ENCODE results near the gene ARHGEF1.
"Not testable (repeated sequence)": the region's sequence is repeated elsewhere in the genome, so short reads cannot be mapped to it uniquely, and the experiment has no call there.

Gene ARHGEF1

GRCh38 chr19:41910992-41911888, 28.3 kb downstream of the ARHGEF1 start:
- TF ChIP-seq ZNF274 (IDR thresholded peaks at IDR 0.05; ENCODE audit: low read depth, low read length) = no peak

DNA sequence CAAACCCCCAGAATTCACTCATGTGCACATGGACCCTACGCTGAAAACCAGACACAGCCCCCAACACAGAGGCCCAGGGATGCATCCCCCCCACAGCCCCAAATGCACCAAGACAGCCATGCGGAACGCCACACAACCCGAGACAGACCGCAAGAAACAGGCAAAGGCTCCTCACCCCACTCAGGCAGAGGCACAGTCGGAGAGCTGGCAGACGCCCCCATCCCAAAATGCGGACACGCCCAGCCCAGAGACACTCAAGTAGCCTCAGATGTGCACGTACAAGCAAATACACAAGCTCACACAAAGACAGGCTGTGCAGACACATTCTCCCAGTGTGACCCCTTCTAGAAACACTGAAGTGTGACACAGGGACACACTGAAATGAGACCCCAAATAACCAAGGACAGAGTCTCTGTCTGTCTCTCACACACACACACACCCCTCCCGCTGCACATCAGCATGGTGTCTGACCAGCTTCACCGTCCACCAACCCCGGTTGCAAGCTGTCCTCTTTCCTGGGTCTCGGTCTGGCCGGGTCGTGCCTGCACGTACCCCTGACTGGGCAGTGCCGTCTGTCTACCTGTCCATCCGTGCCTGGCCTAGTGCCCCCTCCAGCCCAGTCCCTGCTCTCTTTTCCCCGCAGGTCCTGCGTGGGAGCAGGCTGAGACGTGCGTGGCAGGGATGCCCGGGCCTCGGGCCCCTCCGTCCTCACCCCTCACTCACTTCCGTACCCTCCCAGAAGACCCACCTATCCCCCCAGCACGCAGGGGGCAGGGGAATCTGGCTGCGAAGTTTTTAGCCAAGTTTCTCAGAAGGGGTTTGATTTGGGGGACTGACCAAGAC, 29.1 kb downstream of the ARHGEF1 start:
- no peak overlapping the region for H3K4me3 ChIP-seq (ENCODE audit: low read length)

More at GRCh38 chr19:41910992-41911888, 28.3 kb downstream of the ARHGEF1 start:
- no peak overlapping the region for H3K4me3 ChIP-seq (ENCODE audit: low read length)

DNA sequence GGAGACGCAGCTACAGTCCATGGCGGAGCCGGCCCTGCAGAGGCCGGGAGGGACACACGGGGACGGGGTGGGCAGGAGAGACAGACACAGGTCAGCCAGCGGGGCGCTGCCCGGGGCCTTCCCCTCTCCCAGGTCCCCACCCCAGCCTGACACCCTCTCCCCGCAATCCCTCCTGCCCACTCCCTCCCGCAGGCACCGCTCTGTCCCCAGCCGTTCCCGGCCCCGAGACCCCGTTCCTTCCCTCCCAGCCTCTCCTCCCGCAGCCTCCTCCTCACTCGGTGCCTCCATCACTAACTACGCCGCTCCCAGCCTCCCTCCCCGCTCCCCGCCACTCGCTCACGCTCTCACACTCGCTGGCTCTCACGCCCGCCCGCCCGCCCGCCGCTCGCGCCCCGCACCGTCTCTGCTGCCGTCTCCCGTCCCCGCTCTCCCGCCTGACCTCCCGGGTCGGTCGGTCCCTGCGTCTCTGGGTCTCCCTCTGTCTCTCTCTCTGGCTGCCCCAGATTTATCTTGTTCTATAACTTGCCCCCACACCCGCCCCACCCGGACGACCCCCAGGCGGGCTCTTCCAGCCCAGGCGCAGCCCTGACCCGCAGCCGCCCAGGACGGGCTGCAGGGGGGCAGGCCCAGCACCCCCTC, 30.0 kb downstream of the ARHGEF1 start:
- H3K4me3 ChIP-seq (ENCODE audit: low read length) = no peak overlapping the region
- TF ChIP-seq ZNF274 (IDR thresholded peaks at IDR 0.05; ENCODE audit: low read depth, low read length) = no peak

More for the DNA sequence above, 29.1 kb downstream of the ARHGEF1 start:
- no peak for TF ChIP-seq ZNF274 (IDR thresholded peaks at IDR 0.05; ENCODE audit: low read depth, low read length)

DNA sequence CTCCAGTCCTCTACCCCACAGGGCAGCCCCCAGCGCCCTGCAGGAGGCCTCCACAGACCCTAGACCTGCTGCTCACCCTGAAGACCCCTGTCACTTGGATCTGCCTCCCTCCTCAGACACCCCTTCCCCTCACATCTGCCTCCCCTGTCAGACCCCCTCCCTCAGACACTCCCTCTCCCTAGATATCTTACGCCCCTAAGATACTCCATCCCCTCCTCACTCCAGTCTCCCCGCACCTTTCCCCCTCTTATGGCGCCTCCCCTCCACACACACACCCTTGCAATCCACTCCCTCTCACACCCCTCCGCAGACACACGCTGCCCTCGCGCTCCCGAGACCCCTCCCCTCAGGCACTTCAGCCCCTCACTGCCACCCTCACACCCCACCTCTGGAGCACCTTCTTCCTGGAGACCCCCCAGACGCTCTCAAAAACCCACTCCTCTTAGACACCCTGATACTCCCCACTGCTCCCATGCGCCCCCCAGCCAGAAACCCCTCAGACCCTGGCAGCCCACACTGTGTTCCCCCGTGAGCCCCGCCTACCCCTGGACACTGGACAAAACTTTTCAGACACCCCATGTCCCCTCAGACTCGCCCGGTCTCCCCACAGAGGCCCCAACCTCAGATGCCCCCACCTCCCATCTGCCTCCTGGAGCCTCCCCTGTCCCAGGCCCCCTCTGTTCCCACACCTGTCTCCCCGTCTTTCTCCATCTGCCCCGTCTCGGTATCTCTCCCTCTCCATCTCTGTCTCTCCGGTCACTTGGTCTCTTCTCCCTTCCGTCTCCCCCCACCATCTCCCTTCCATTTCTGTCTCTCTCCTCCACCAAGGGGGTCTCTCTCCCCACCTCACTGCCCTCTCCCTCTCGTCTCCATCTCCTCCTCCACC, 30.8 kb downstream of the ARHGEF1 start:
- no peak for TF ChIP-seq ZNF274 (IDR thresholded peaks at IDR 0.05; ENCODE audit: low read depth, low read length)
- H3K4me3 ChIP-seq (ENCODE audit: low read length) = no peak overlapping the region

DNA sequence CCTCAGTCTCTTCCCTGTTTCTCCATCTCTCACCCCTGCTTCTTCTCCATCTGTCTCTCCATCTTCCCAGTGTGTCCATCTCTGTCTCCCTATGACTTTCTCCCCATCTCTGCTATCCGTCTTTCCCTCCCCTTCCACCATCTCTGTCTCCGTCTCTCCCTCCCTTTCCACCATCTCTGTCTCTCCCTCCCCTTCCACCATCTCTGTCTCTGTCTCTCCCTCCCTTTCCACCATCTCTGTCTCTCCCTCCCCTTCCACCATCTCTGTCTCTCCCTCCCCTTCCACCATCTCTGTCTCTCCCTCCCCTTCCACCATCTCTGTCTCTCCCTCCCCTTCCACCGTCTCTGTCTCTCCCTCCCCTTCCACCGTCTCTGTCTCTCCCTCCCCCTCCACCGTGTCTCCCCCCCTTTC, 31.4 kb downstream of the ARHGEF1 start:
- not testable (repeated sequence) for H3K4me3 ChIP-seq (ENCODE audit: low read length)

GRCh38 chr19:41915021-41915775, 32.2 kb downstream of the ARHGEF1 start:
- H3K4me3 ChIP-seq (ENCODE audit: low read length) = no peak overlapping the region
- TF ChIP-seq ZNF274 (IDR thresholded peaks at IDR 0.05; ENCODE audit: low read depth, low read length) = no peak

- H3K4me3 ChIP-seq (ENCODE audit: low read length) = no peak overlapping the region
- TF ChIP-seq ZNF274 (IDR thresholded peaks at IDR 0.05; ENCODE audit: low read depth, low read length) = no peak
Measured at GRCh38 chr19:41915776-41916414, 32.9 kb downstream of the ARHGEF1 start.

- no peak overlapping the region for H3K4me3 ChIP-seq (ENCODE audit: low read length)
- TF ChIP-seq ZNF274 (IDR thresholded peaks at IDR 0.05; ENCODE audit: low read depth, low read length) = no peak
Measured at GRCh38 chr19:41917676-41918075, 34.7 kb downstream of the ARHGEF1 start.

- TF ChIP-seq ZNF274 (IDR thresholded peaks at IDR 0.05; ENCODE audit: low read depth, low read length) = no peak
Measured at GRCh38 chr19:41918095-41918494, 35.1 kb downstream of the ARHGEF1 start.

DNA sequence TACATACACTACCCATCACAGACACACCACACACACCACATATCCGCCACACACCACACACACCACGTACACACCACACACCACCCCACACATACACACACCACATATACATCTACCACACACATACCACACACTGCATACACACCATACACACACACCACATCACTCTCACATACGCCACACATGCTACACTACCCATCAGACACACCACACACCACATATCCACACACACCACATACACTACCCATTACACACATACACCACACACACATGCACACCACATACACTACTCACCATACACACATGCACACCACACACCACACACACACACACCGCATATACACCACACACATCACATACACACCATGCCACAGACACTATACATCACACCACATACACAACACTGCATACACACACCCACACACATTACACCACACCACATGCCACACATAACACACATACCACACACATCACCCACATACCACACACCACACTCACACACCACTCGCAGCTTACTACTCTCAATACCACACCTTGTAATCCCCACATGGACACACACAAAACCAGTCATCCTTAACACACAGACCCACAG, 35.8 kb downstream of the ARHGEF1 start:
- H3K4me3 ChIP-seq (ENCODE audit: low read length) = no peak overlapping the region
- no peak for TF ChIP-seq ZNF274 (IDR thresholded peaks at IDR 0.05; ENCODE audit: low read depth, low read length)

More at GRCh38 chr19:41918095-41918494, 35.1 kb downstream of the ARHGEF1 start:
- H3K4me3 ChIP-seq (ENCODE audit: low read length) = no peak overlapping the region

- TF ChIP-seq ZNF274 (IDR thresholded peaks at IDR 0.05; ENCODE audit: low read depth, low read length) = no peak
- no peak overlapping the region for H3K4me3 ChIP-seq (ENCODE audit: low read length)
Measured at GRCh38 chr19:41919948-41920712, 37.1 kb downstream of the ARHGEF1 start.
